Pons (tissue), 1 donor: ENCODE data around the gene COL4A1.

Experiments
- DNase-seq: peaks from one replicate; pipeline ENCODE4 v3.0.0-alpha.2; 2016; ENCODE audit warnings: low spot score

The COL4A1 gene

GRCh38 chr13:110308656-110309359 lies 1.9 kb upstream of the COL4A1 start:
- no peak for DNase-seq

GRCh38 chr13:110307767-110308655 lies 1.1 kb upstream of the COL4A1 start:
- no peak for DNase-seq

- DNase-seq, result no peak
Measured at GRCh38 chr13:110306340-110306959, 507 bp downstream of the COL4A1 start.

GRCh38 chr13:110305949-110306339 lies 1.0 kb downstream of the COL4A1 start:
- DNase-seq, result no peak

GRCh38 chr13:110305544-110305943 lies 1.4 kb downstream of the COL4A1 start:
- no peak for DNase-seq

- no peak for DNase-seq
Measured at GRCh38 chr13:110305001-110305400, 2.0 kb downstream of the COL4A1 start.

GRCh38 chr13:110304256-110304655 lies 2.7 kb downstream of the COL4A1 start:
- DNase-seq, result no peak

- DNase-seq, result no peak
Measured at GRCh38 chr13:110303644-110304043, 3.3 kb downstream of the COL4A1 start.

- DNase-seq, result no peak
Measured at GRCh38 chr13:110302997-110303396, 4.0 kb downstream of the COL4A1 start.

- no peak for DNase-seq
Measured at GRCh38 chr13:110301606-110302553, 5.1 kb downstream of the COL4A1 start.

GRCh38 chr13:110301083-110301482 lies 5.9 kb downstream of the COL4A1 start:
- DNase-seq, result no peak

GRCh38 chr13:110300090-110300815 lies 6.7 kb downstream of the COL4A1 start:
- DNase-seq, result no peak

- no peak for DNase-seq
Measured at GRCh38 chr13:110299283-110299840, 7.6 kb downstream of the COL4A1 start.

- DNase-seq, result no peak
Measured at GRCh38 chr13:110298505-110299282, 8.3 kb downstream of the COL4A1 start.

GRCh38 chr13:110297766-110298504 lies 9.0 kb downstream of the COL4A1 start:
- DNase-seq, result no peak

GRCh38 chr13:110297011-110297410 lies 9.9 kb downstream of the COL4A1 start:
- no peak for DNase-seq

GRCh38 chr13:110294622-110295021 lies 12.3 kb downstream of the COL4A1 start:
- DNase-seq, result no peak

GRCh38 chr13:110294146-110294545 lies 12.8 kb downstream of the COL4A1 start:
- DNase-seq, result no peak

GRCh38 chr13:110293649-110294048 lies 13.3 kb downstream of the COL4A1 start:
- no peak for DNase-seq
